Amniotic stem cell (primary cell): Measurements from ENCODE around the gene CCDC137.
"Not testable (repeated sequence)": the region's sequence is repeated elsewhere in the genome, so short reads cannot be mapped to it uniquely, and the experiment has no call there.

ENCODE experiments used
- DNase-seq: peaks from one replicate; lab custom pipeline; 2025; lab: John Stamatoyannopoulos, UW

CCDC137 gene

GRCh38 chr17:81666342-81667191 is at the start of gene CCDC137, which contains the start of gene OXLD1:
TSS of gene CCDC137 (plus strand) at chr17:81666737. CDS start at chr17:81666767, 30 bp downstream.
TSS of gene OXLD1 (minus strand) at chr17:81666605. CDS start at chr17:81666577, 28 bp downstream.
- peak; percentile 91 for DNase-seq

GRCh38 chr17:81616877-81617276 is 49.7 kb upstream of the CCDC137 start:
- DNase-seq: no peak

- not testable (repeated sequence) for DNase-seq
Observed at GRCh38 chr17:81618307-81618706, 48.2 kb upstream of the CCDC137 start.

- DNase-seq: no peak
Observed at GRCh38 chr17:81621494-81622130, 44.9 kb upstream of the CCDC137 start.

- DNase-seq: no peak
Observed at GRCh38 chr17:81630274-81630673, 36.3 kb upstream of the CCDC137 start.

- DNase-seq: no peak
Observed at GRCh38 chr17:81631482-81631881, 35.1 kb upstream of the CCDC137 start.

- no peak for DNase-seq
Observed at GRCh38 chr17:81635431-81635830, 31.1 kb upstream of the CCDC137 start.

- no peak for DNase-seq
Observed at GRCh38 chr17:81635973-81636504, 30.5 kb upstream of the CCDC137 start.

- DNase-seq: peak; percentile 39
Observed at GRCh38 chr17:81636505-81637288, 29.8 kb upstream of the CCDC137 start, which contains the start of the genes NPLOC4 and TSPAN10. TSS of gene NPLOC4 (minus strand) at chr17:81637112. CDS start at chr17:81636930, 182 bp downstream. TSS of gene TSPAN10 (plus strand) at chr17:81637196. CDS start at chr17:81642413, 5,217 bp downstream.

- DNase-seq: no peak
Observed at GRCh38 chr17:81638683-81639082, 27.9 kb upstream of the CCDC137 start.

- DNase-seq: no peak
Observed at GRCh38 chr17:81640011-81640410, 26.5 kb upstream of the CCDC137 start.

- DNase-seq: peak; percentile 62
Observed at GRCh38 chr17:81641825-81642489, 24.6 kb upstream of the CCDC137 start.

GRCh38 chr17:81644496-81644895 is 22.0 kb upstream of the CCDC137 start:
- no peak for DNase-seq

GRCh38 chr17:81644976-81645952 is 21.3 kb upstream of the CCDC137 start:
- no peak for DNase-seq

GRCh38 chr17:81646869-81647600 is 19.5 kb upstream of the CCDC137 start:
- no peak for DNase-seq

- DNase-seq: no peak
Observed at GRCh38 chr17:81647640-81648012, 18.9 kb upstream of the CCDC137 start.

GRCh38 chr17:81648013-81648706 is 18.4 kb upstream of the CCDC137 start:
- DNase-seq: no peak

GRCh38 chr17:81648707-81649085 is 17.8 kb upstream of the CCDC137 start:
- no peak for DNase-seq

- DNase-seq: no peak
Observed at GRCh38 chr17:81650951-81651350, 15.6 kb upstream of the CCDC137 start.
